Pericardium fibroblast (primary cell): Measurements from ENCODE around the gene DUSP6. TPM values are rescaled to one million over a fixed set of nuclear protein-coding genes. Genes with fewer than 3 reads are reported as not detected.

Experiments
- total RNA-seq: library from RNA; depleted of rRNA; stranded (reverse); fragments of >200 nt; gene quantifications from 2 replicates; pipeline ENCODE4 v1.2.3, GENCODE V29; 2015

Gene DUSP6
- total RNA-seq, result 23.7 and 46.2 TPM in 2 replicates

GRCh38 chr12:89352492-89353187 is at the start of gene DUSP6:
Gene DUSP6 (minus strand): TSS chr12:89352501. CDS start chr12:89352039, 462 bp downstream.

Other genes with a start within 250 kb of the DUSP6 start
- 5.9 and 6.1 TPM in 2 replicates for gene GALNT4, start 172.3 kb upstream of the DUSP6 start, total RNA-seq
- 9.9 and 27.0 TPM in 2 replicates for gene POC1B, start 173.5 kb upstream of the DUSP6 start, total RNA-seq